Renal cortex interstitium (tissue), 15 donors: Measurements from ENCODE around the gene HIPK4. TPM values are rescaled to one million over a fixed set of nuclear protein-coding genes. Genes with fewer than 3 reads are reported as not detected.
"Not testable (repeated sequence)": the region's sequence is repeated elsewhere in the genome, so short reads cannot be mapped to it uniquely, and the experiment has no call there.

Experiments used
- DNase-seq, 11 donors: peaks; one replicate each; pipeline ENCODE4 v3.0.0-alpha.2; 2013; ENCODE audit warnings: low read depth in 9 of 11, low spot score in 4 of 11; ENCODE audit errors: extremely low read depth in 1 of 11
- long read RNA-seq, 16 experiments: transcript quantifications; one replicate each; lab custom pipeline, GENCODE V29; 2026
- polyA plus RNA-seq, 3 donors: library from polyadenylated mRNA; unstranded; fragments of 120-200 nt; gene quantifications; one replicate each; pipeline ENCODE4 v1.2.1, GENCODE V29; 2013; ENCODE audit not compliant: insufficient read length in 3 of 3

Gene HIPK4, protein sequence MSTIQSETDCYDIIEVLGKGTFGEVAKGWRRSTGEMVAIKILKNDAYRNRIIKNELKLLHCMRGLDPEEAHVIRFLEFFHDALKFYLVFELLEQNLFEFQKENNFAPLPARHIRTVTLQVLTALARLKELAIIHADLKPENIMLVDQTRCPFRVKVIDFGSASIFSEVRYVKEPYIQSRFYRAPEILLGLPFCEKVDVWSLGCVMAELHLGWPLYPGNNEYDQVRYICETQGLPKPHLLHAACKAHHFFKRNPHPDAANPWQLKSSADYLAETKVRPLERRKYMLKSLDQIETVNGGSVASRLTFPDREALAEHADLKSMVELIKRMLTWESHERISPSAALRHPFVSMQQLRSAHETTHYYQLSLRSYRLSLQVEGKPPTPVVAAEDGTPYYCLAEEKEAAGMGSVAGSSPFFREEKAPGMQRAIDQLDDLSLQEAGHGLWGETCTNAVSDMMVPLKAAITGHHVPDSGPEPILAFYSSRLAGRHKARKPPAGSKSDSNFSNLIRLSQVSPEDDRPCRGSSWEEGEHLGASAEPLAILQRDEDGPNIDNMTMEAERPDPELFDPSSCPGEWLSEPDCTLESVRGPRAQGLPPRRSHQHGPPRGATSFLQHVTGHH
- polyA plus RNA-seq: under 1 TPM in 2 of 3 donors, not detected in 1; 0.14 to 0.17 TPM
- long read RNA-seq, donor 1: 0 reads
- long read RNA-seq, donor 2: 0 reads
- long read RNA-seq, donor 3: 0 reads
- long read RNA-seq, donor 4: 0 reads
- long read RNA-seq, donor 5: 0 reads
- long read RNA-seq, donor 6: 0 reads
- long read RNA-seq, donor 7: 0 reads
- long read RNA-seq, donor 8: 0 reads
- long read RNA-seq, donor 9: 0 reads
- long read RNA-seq, donor 10: 0 reads
- long read RNA-seq, donor 11: 0 reads
- long read RNA-seq, donor 12: 0 reads
- long read RNA-seq, donor 13: 0 reads
- long read RNA-seq, donor 14: 0 reads
- long read RNA-seq, donor 15: 0 reads
- long read RNA-seq, donor 16: 0 reads

DNA sequence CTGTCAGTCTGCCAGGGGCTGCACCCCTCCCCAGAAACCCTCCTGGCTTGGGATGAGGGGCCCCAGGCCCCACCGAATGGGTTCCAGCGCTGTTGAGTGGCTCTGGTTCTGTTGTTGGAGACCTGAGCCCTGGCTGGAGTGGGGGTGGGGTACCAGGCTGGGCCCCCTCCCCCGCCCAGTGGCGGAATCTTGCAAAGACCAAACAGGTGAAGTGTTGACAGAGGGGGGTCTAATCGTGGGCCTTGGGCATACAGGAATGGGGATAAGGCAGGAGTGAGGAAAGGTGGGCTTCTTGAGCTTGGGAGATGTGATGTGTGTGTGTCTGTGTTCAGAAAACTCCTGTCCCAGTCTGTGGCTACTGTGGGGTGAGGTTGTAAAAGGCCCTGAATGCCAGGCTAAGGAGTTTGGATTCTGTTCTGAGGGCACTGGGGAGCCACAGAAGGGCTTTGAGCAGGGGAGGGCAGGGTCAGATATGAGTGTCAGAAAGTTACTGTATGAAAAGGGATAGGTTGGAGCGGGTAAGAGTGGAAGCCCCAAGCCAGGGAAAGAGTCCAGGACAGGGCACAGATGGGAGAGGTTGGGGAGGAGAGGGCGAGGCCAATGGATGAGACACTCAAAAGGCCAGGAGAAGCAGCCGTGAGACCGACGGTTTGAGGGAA is at the start of gene HIPK4:
Gene HIPK4, minus strand, starts transcription at position 98 of the 659 bp plus-strand sequence. CDS start 279 bp downstream, outside the sequence.
- DNase-seq: no peak

DNA sequence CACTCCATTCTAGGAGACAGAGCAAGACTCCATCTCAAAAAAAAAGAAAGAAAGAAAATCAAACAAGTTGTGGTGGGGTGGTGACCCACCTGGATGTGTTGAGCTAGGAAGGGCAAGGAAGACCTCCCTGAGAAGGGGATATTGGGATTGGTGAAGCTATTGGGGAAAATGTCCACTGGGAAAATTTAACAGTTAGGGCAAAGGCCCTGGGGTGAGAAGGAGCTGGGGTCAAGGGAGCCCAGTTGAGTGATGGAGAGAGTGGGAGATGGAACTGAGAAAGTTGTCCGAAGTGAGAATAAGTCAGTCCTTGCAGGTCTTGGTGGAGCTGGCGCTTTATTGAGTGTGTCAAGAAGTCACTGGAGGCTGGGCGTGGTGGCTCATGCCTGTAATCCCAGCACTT is 48.3 kb upstream of the HIPK4 start:
- DNase-seq: no peak

DNA sequence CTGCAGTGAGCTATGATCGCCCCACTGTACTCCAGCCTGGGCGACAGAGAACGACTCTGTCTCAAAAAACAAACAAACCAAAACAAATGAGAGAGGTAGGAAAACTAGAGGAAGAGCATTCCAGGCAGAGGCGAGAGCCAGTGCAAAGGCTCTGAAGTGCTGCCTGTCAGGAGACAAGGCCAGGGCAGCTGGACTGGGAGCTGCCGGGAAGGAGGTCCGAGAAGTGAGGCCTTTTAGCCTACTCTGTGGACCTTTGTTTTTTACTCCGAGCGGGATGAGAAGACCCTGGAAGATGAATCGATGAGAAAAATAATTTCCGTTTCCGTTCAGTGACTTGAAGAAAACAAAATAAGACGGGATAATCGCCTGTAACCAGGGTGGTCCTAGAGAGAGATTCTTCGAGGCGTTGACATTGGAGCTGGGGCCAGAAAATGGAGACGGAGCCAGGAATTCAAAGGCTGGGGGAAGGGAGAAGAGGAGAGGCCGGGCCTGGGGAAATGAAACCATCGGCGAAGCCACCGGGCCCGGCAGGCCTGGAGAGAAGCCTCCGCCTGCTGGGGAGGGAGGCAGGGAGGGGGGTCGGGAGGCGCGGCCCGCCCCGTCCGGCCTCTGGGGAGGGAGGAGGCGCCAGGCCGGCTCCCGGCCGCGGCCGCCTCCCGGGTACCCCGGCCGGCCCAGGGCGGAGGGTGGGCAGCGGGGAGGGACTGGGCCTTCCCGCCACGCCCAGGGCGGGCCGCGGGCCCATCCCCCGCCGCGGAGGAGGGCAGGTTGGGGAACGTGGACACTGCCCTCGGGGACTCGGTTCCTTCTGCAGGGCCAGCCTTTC is 43.6 kb upstream of the HIPK4 start:
- DNase-seq: peak in 10 of 11 donors; percentile 85 to 94 (median 88)

DNA sequence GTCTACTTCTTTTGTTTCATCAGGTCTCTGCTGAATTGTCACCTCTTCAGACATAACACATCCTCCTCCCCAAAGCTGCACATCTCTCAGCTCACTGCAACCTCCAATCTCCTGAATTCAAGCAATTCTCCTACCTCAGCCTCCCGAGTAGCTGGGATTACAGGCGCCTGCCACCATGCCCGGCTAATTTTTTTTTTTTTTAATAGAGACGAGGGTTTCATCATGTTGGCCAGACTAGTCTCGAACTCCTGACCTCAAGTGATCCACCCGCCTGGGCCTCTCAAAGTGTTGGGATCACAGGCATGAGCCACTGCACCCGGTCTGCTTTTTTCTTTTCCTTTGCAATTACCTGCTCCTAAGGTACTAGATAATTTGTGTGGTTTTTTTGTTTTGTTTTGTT is 42.8 kb upstream of the HIPK4 start:
- not testable (repeated sequence) for DNase-seq

DNA sequence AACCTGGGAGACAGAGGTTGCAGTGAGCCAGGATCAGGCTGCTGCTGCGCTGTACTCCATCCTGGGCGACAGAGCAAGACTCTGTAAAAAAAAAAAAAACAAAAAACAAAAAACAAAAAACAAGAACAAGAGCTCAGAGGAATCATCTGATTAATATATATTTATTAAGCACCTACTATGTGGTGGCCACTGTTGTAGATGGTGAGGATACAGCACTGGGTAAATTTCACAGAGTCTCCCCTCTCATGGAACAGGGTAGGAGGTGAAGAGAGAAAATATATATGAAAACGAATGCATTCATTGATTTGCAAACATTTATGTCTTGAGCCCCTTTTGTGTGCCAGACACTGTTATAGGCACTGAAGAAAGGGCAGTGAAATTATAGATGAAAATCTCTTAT is 41.7 kb upstream of the HIPK4 start:
- DNase-seq: no peak

DNA sequence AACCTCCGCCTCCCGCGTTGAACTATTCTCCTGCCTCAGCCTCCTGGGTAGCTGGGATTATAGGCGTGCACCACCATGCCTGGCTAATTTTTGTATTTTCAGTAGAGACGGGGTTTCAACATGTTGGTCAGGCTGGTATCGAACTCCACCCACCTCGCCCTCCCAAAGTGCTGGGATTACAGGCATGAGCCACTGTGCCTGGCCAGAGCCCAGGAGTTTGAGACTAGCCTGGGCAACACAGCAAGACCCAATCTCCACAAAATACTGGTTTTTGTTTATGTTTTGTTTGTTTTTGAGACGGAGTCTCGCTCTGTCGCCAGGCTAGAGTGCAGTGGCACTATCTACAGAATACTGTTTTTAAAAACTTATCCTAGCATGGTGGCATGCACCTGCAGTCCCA is 40.3 kb upstream of the HIPK4 start:
- DNase-seq: not testable (repeated sequence)

DNA sequence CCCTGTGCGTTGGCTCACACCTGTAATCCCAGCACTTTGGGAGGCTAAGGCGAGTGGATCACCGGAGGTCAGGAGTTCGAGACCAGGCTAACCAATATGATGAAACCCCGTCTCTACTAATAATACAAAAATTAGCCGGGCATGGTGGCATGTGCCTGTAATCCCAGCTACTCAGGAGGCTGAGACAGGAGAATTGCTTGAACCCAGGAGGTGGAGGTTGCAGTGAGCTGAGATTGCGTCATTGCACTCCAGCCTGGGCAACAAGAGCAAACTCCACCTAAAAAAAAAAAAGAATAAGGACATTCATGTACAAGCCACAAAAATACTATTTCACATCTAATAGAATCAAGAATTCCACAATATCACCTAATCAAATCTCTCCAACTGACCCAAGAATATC is 38.2 kb upstream of the HIPK4 start:
- DNase-seq: not testable (repeated sequence)

DNA sequence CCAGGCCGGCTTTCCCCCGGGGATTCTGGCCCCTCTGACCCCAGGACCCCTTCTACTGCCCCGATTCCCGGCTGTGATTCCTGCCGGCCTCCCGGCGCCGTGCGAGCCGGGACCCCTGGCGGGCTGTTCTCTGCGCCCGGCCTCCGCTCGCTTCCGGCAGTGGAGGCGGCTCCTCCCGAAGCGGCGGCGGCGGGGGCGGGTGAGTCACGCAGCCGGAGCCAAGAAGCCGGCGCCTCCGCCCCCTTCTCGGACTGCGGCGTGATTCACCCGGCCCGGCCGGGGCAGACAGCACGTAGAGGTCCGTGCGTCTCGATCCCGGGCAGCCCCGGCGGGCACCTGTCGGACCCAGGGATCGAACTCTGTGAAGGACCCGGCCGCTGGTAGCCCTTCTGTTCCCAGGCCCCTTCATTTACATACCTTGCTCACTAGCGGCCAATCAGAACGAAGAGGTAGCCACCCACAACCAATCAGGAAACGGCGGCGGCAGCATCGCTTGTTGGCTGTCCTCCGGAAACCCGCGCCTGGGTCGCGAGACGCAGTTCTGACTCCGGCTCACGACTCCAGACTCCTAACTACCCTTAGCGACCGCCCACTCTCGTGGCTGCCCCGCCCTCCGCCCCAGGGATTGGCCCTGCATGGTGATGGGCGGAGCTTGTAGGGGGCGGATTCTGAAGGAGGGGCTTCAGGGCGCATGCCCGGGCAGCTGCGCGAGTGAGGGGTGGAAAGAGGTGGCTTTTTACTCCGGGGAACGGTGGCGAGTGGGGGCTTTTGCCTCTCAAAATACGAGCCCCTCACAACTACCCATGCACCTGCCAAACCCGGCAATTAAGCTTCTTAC is 35.7 kb upstream of the HIPK4 start, which contains the start of gene SERTAD1:
Gene SERTAD1, minus strand, starts transcription at position 543 of the 838 bp plus-strand sequence. CDS start 2,446 bp downstream, outside the sequence.
- peak; percentile 98 to 100 (median 99) for DNase-seq

DNA sequence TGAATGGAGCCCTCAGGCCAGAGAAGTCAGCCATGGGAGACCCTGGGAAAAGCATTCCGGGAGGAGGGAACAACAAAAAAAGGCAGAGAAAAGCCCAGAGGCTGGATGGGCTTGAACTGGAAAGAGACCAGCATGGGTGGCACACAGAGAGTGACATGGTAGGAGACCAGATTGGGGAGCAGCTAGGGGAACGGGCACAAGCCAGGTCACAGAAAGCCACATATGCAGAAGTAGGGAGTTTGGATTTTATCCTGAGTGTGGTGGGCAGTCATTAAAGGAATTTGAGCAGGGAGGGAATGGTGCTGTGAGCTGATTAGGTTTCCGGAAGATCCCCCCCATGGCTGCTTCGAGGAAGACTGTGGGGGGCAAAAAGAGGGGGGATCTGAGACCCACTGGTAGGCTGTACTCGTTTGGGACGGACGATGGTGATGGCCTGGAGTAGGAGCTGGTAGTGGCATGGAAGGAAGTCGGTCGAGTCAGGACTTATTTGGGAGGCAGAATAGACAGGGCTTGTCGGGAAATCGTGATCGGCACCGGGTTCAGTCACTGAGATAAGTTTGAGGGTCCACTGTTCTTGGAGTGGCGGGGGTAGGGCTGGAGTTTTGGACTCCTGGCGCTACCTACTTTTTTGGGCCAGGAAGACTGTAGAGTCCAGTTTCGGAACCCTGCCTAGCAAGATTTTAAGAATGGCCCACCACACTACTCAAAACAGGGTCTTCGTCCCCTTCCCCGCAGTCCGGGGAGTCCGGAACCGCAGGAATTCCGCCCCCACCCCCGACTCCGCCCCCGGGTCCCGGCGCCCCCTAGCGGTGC is 34.9 kb upstream of the HIPK4 start:
- no peak for DNase-seq

DNA sequence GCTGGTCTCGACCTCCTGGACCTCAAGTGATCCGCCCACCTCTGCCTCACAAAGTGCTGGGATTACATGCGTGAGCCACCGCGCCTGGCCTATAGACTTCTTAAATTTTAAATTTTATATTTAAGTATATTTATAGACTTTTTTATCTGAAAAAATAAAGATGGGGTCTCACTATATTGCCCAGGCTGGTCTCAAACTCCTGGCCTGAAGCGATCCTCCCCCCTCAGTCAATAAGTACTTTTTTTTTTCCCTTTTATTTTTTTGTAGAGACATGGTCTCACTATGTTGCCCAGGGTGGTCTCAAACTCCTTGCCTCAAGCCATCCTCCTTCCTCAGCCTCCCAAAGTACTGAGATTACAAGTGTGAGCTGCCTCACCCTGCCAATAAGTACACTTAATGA is 34.0 kb upstream of the HIPK4 start:
- no peak for DNase-seq

DNA sequence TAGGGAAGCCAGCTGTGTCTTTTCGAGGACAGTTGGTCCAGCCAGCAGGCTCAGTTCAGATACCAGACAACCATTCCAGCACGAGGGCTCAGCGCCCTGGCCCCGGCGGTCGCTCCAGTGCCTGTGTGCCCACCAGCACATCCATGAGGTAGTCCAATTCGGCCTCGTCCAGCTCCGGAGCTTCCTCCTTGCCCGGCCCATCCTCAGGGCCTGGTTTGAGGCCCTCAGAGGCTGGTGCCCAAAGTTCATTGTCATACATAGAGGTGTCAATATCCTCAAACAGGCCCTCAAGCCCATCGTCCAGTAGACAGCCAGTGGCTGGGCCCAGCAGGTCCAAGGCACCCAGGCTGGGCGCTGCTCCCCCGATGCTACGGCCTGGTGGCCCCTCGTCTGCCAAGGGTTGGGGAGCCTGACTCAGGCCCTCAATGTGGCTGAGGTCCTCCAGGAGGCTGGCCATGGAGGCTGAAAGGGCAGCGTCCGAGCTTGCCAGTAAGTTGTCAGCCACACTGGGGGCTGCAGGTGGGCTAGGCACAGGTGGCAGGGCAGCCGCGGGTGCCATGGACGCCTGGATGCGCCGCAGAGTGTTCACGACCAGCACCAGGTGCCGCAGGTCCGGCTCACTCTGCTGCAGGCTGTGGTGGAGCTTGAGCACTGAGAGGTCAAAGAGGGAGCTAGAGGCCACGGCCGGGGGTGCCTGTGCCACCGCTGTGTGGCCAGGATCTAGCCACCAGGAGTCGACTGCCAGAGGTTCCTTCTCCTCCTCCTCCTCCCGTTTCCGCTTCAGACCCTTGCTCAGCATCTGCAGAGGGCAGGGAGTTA is 33.0 kb upstream of the HIPK4 start:
- no peak for DNase-seq

DNA sequence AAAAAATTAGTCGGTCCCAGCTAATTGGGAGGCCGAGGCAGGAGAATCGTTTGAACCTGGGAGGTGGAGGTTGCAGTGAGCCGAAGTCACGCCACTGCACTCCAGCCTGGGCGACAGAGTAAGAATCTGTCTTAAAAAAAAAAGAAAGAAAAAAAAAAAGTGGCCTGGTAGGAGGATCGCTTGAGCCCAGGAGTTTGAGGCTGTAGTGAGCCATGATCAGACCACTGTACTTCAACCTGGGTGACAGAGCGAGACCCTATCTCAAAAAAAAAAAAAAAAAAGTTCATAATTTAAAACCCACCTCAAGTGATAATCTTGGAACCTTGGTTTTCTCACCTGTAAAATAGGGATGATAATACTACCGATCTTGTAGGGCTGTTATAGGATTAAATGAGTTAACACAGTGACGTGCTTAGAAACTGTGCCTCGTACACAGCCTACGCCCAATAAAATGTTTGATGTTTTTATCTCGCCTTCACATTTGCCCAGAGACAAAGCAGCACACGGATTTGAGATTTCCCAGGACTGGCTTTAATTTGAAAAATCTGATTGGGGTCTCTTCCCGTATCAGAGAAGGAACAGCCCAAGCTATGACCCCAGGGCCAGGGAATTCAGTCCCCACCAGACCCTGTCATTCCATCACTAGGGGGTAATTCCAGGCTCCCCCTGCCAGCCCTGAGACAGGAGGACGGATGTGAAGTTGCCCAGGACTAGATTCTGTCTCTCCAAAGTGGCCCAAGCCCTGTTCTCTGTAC is 32.2 kb upstream of the HIPK4 start:
- DNase-seq: no peak

DNA sequence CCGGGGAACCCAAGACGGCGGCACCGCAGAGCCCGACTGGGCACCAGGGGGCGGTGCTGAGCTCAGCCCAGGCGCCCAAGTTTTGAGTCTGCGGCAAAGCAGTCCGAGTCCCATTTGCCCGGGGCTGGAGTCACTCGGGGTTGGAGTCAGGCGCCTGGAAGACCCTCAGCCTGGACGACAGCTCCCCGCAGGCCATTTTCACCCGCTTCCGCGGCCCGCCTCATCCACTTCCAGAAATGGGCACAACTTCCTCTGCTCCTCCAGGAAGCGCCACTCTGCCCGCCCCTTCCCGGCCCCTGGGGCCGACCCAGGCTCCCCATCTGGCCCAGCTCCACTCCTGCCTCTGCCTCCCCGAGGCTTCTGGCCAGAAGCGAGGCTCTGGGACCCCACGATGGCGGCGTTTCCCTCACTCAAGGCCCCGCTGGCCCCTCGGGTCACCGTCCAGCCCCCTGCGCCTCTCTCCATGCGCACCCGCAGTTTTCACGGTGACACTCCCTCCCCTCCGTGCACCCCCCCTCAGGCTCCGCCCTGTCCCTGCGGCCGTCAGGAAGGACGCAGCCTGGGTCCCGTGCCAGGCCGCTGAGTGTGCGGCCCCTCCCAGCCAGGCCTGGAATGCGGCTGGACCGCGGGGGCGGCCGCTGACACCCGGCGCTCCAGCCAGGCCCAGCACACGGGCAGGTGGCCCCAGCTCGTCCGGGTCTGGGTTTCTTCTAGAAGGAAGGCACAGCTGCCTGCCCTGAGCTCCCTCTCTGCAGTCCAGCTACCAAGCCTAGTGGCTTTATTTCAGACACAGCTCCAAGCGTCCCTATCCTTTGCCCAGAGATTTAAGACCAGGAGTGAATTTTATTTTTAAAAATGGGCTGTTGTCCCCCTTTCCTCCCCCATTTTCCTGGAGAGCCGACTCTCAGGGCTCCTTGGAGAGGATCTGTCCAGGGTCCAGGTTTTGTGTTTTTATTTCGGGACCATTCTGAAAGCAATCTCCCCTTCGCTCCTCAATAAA is 31.1 kb upstream of the HIPK4 start:
- peak in 10 of 11 donors; percentile 82 to 90 (median 88) for DNase-seq

DNA sequence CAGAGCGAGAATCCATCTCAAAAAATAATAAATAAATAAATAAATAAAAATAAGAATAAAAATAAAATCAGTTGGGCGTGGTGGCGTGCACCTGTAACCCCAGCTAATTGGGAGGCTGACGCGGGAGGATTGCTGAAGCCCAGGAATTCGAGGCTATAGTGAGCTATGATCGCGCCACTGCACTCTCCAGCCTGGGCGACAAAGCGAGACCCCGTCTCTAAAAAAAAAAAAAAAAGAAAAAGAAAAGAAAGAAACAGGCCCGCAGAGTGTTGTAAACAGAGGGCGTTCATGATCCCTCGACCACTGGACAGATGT is 30.4 kb upstream of the HIPK4 start:
- DNase-seq: no peak
